Inflammatory macrophage treated with lipopolysaccharide for 4 hours (primary cell): ENCODE measurements around the gene GRM1.

Experiments used
- DNase-seq: peaks from one replicate; pipeline ENCODE4 v3.0.0-alpha.2; 2020

Gene GRM1

GRCh38 chr6:146339716-146340115 lies 310.9 kb downstream of the GRM1 start:
- DNase-seq, result peak; percentile 43

GRCh38 chr6:146341493-146342230 lies 312.8 kb downstream of the GRM1 start:
- DNase-seq, result peak; percentile 75

GRCh38 chr6:146345598-146345997 lies 316.7 kb downstream of the GRM1 start:
- DNase-seq, result no peak

- DNase-seq, result no peak
These were observed 318.2 kb downstream of the GRM1 start for GRCh38 chr6:146347090-146347489.

GRCh38 chr6:146347690-146348089 lies 318.8 kb downstream of the GRM1 start:
- DNase-seq, result no peak

- DNase-seq, result no peak
These were observed 322.2 kb downstream of the GRM1 start for GRCh38 chr6:146351018-146351417.

GRCh38 chr6:146352163-146352562 lies 323.3 kb downstream of the GRM1 start:
- no peak for DNase-seq

GRCh38 chr6:146354451-146354850 lies 325.6 kb downstream of the GRM1 start:
- peak; percentile 73 for DNase-seq

- no peak for DNase-seq
These were observed 326.7 kb downstream of the GRM1 start for GRCh38 chr6:146355521-146356100.

GRCh38 chr6:146357578-146358430 lies 328.9 kb downstream of the GRM1 start:
- DNase-seq, result peak; percentile 94

GRCh38 chr6:146358431-146359046 lies 329.7 kb downstream of the GRM1 start:
- DNase-seq, result peak; percentile 27

GRCh38 chr6:146359131-146359530 lies 330.3 kb downstream of the GRM1 start:
- peak; percentile 51 for DNase-seq

- no peak for DNase-seq
These were observed 332.5 kb downstream of the GRM1 start for GRCh38 chr6:146361128-146361924.

- DNase-seq, result no peak
These were observed 335.2 kb downstream of the GRM1 start for GRCh38 chr6:146363838-146364607.

GRCh38 chr6:146364816-146365594 lies 336.1 kb downstream of the GRM1 start:
- no peak for DNase-seq

GRCh38 chr6:146367061-146367460 lies 338.2 kb downstream of the GRM1 start:
- no peak for DNase-seq

- DNase-seq, result no peak
These were observed 341.0 kb downstream of the GRM1 start for GRCh38 chr6:146369866-146370265.

- DNase-seq, result no peak
These were observed 352.6 kb downstream of the GRM1 start for GRCh38 chr6:146381486-146381885.

- no peak for DNase-seq
These were observed 360.0 kb downstream of the GRM1 start for GRCh38 chr6:146388736-146389364.

GRCh38 chr6:146389740-146390139 lies 360.9 kb downstream of the GRM1 start:
- no peak for DNase-seq
